Endothelial cell of hepatic sinusoid (primary cell): ENCODE results near the gene PPBP.
"Not testable (repeated sequence)": the region's sequence is repeated elsewhere in the genome, so short reads cannot be mapped to it uniquely, and the experiment has no call there.

ENCODE experiments used
- in situ Hi-C: cut with HindIII; loops from 2 replicates; pipeline ENCODE4 v1.10.0; 2017; ENCODE audit warnings: low sequenced_read_pairs

The PPBP gene

GRCh38 chr4:73998040-73999011 is 10.3 kb upstream of the PPBP start, which contains the start of gene CXCL5:
CXCL5 (minus strand) TSS chr4:73998677; CDS start chr4:73998581, 96 bp downstream.
- in situ Hi-C loops = no loop called here

DNA sequence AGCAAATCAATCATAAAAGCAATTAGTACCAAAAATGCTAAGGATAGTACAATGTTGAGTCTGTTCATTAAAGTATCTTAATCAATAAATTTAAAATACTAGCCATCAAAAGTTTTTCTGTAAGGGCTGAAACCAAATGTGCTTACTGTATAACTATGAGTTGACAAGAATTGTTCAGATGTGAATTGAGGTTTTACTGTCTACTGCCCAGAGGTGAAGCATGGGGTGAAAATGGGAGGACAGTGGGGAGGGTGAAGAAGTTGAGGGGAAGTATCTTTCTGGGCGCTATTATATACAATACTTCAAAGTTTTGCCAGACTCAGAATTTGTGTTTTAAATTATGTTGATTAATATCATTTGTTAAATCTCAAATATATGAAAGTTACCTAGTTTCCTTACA is 4.1 kb upstream of the PPBP start:
- in situ Hi-C loops = no loop called here

GRCh38 chr4:73991742-73992000 is 3.7 kb upstream of the PPBP start:
- in situ Hi-C loops = no loop called here

GRCh38 chr4:73990988-73991741 is 3.2 kb upstream of the PPBP start:
- in situ Hi-C loops = no loop called here

GRCh38 chr4:73989928-73990327 is 1.9 kb upstream of the PPBP start:
- in situ Hi-C loops = no loop called here

DNA sequence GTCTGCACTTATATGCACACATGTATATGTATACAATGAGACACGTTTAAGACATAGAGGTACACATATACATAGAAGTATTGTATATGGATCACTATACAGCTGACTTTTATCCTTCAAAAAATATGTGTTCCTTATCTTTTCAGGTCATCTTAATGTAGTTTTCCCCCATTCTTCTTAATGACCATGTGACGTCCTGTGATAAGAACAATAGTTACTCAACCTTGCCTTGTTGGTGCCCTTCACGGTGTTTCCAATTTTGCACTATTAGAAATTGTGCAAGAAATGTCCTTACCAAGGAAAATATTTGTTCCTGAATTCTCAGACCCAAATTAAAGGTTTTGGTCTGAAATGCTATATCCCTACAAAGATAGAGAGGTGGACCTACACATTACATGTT is 1.0 kb upstream of the PPBP start:
- in situ Hi-C loops = no loop called here

GRCh38 chr4:73985528-73985852 is 2.5 kb downstream of the PPBP start:
- in situ Hi-C loops = no loop called here

- in situ Hi-C loops = no loop called here
Measured at GRCh38 chr4:73984736-73985527, 3.1 kb downstream of the PPBP start.

GRCh38 chr4:73981175-73981574 is 6.8 kb downstream of the PPBP start:
- in situ Hi-C loops = not testable (repeated sequence)

GRCh38 chr4:73979407-73979957 is 8.5 kb downstream of the PPBP start:
- in situ Hi-C loops = no loop called here

GRCh38 chr4:73978886-73979285 is 9.1 kb downstream of the PPBP start:
- in situ Hi-C loops = no loop called here

DNA sequence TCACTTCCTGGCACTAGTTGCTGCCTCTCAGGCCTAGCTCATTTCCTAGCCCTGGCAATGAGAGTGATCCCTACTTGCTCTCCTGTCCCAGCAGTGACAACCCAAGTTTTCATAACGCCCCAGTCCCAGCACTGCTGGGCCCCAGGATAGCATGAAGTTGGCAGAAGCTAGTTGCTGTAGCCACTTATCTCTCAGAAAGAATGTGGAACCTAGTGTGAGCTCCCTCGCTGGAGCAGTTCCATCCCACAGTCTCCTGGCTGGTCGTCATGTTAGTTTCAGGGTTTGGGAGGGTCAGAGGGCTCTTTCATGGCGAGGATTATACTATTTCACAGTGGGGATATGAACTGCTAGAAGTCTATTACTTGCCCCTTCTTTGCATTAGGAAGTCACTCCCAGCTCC is 11.3 kb downstream of the PPBP start:
- in situ Hi-C loops = no loop called here

- in situ Hi-C loops = no loop called here
Measured at GRCh38 chr4:73976217-73976616, 11.8 kb downstream of the PPBP start.

DNA sequence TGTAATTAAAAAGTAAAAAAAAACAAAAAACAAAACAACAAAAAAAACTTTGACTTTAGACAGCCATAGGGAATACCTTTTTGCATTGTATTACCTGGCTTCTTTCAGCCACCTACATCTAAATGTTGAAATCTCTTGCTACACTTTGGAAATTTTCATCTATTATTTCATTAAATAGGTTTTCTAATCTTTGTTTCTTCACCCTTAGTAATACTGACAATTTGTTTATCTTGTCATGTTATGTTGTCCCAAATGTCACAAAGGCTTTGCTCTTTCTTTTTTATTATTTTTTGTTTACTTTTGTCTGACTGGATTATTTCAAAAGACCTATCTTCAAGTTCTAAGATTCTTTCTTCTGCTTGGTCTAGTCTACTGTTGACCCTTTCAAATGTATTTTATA is 13.6 kb downstream of the PPBP start:
- in situ Hi-C loops = no loop called here

DNA sequence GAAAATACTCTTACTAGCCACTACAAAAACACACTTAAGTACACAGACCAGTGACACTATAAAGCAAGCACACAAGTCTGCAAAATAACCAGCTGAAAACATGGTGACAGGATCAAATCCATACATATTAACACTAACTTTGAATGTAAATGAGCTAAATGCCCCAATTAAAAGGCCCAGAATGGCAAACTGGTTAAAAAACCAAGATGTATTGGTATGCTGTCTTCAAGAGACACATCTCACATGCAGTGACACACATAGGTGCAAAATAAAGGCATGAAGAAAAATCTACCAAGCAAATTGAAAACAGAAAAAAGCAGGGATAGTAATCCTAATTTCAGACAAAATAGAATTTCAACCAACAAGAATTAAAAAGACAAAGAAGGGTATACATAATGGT is 17.0 kb downstream of the PPBP start:
- in situ Hi-C loops = no loop called here

DNA sequence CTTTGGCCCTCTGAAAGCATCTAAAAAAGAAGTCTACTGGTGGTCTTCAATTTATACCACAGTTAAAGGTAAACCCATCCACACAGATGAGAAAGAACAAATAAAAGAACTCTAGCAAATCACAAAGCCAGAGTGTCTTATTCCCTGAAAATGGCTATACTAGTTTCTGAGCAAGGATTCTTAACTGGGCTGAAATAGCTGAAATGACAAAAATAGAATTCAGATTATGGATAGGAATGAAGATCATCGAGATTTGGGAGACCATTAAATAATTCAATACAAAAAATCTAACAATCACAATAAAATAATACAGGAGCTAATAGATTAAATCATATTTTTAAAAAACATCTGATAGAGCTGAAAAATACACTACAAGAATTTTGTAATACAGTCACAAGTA is 18.0 kb downstream of the PPBP start:
- in situ Hi-C loops = no loop called here

DNA sequence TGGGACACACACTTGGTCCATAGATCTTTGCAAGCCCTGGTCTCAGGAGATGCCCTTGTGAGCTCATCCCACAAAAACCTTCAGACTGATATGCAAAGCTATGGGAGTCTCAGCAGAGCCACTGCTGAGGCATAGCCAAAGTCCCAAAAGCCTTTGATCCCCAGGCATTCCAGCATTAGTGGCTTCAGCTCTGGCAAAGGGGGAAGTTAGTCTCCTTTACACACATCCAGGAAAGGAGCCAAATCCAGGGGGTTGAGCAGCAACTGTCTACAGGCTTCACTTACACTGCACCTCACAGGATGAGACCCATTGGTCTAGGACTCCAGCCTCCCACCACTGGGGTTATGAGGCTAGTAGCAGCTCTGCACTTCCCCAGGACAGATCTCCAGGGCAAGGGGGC is 20.1 kb downstream of the PPBP start:
- in situ Hi-C loops = loop anchor here (5.0 kb wide), 1 partner anchor 99 kb away; no protein-coding TSS in a partner anchor

GRCh38 chr4:73964862-73965611 is 23.0 kb downstream of the PPBP start:
- in situ Hi-C loops = loop anchor here (5.0 kb wide), 1 partner anchor 102 kb away; no protein-coding TSS in a partner anchor

DNA sequence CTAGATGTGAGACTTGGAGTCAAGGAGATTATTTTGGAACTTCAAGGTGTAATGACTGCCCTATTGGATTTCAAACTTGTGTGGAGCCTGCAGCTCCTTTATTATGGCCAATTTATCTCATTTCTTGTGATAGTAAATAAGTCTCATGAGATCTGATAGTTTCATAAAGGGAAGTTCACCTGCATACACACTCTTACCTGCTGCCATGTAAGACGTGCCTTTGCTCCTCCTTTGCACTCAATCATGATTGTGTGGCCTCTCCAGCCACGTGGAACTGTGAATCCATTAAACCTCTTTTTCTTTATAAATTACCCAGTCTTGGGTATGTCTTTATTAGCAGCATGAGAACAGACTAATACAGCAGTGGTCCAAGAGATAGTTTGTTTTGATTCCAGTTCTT is 25.3 kb downstream of the PPBP start:
- in situ Hi-C loops = no loop called here

GRCh38 chr4:73959041-73959440 is 28.9 kb downstream of the PPBP start:
- in situ Hi-C loops = not testable (repeated sequence)
